Cardiac muscle cell (in vitro differentiated cells and primary cell): ENCODE measurements around the gene LMX1B. TPM values are rescaled to one million over a fixed set of nuclear protein-coding genes. Genes with fewer than 3 reads are reported as not detected.

ENCODE experiments used
- DNase-seq, 2 donors: peaks; one replicate each; pipeline versions ENCODE4 v3.0.0 to v3.0.0-alpha.2; 2010 to 2017; ENCODE audit warnings: low read depth in 1 of 2, low spot score in 1 of 2
- H3K27ac ChIP-seq: fragments of 200-600 bp; sonication (generic); 2 replicates; pipeline ENCODE4 v1.5.1; 2016
- H3K27me3 ChIP-seq: fragments of 200-600 bp; sonication (generic); 2 replicates; pipeline ENCODE4 v1.6.0; 2016; ENCODE audit warnings: control low read depth
- H3K36me3 ChIP-seq: fragments of 200-600 bp; sonication (generic); 2 replicates; pipeline ENCODE4 v1.5.1; 2016; ENCODE audit warnings: control low read depth
- H3K4me1 ChIP-seq: fragments of 200-600 bp; sonication (generic); 2 replicates; pipeline ENCODE4 v1.8.1; 2017; ENCODE audit warnings: low read depth, mild to moderate bottlenecking, mixed run types
- H3K4me3 ChIP-seq: fragments of 200-600 bp; sonication (generic); 2 replicates; pipeline ENCODE4 v1.5.1; 2016; ENCODE audit warnings: mild to moderate bottlenecking
- H3K9me3 ChIP-seq: fragments of 200-600 bp; sonication (generic); 2 replicates; pipeline ENCODE4 v1.5.1; 2017; ENCODE audit warnings: low read depth, mild to moderate bottlenecking, control low read depth
- polyA plus RNA-seq: library from polyadenylated mRNA; unstranded; fragments of >200 nt; fragmentation: Nextera tagmentation; extraction: Ambion mirVana; gene quantifications from 2 replicates; pipeline ENCODE4 v1.2.1, GENCODE V29; 2016
- total RNA-seq: library from RNA; depleted of rRNA; stranded (reverse); fragments of >200 nt; gene quantifications from 2 replicates; pipeline ENCODE4 v1.2.3, GENCODE V29; 2016
- TF ChIP-seq, protein P1 (sequence below): IDR thresholded peaks from 2 replicates; pipeline ENCODE4 v1.5.1; 2012; ENCODE audit warnings: low read depth, mild to moderate bottlenecking, low read length

Gene LMX1B
- total and polyA plus RNA-seq, 2 experiments from 2014 or later: not detected

DNA sequence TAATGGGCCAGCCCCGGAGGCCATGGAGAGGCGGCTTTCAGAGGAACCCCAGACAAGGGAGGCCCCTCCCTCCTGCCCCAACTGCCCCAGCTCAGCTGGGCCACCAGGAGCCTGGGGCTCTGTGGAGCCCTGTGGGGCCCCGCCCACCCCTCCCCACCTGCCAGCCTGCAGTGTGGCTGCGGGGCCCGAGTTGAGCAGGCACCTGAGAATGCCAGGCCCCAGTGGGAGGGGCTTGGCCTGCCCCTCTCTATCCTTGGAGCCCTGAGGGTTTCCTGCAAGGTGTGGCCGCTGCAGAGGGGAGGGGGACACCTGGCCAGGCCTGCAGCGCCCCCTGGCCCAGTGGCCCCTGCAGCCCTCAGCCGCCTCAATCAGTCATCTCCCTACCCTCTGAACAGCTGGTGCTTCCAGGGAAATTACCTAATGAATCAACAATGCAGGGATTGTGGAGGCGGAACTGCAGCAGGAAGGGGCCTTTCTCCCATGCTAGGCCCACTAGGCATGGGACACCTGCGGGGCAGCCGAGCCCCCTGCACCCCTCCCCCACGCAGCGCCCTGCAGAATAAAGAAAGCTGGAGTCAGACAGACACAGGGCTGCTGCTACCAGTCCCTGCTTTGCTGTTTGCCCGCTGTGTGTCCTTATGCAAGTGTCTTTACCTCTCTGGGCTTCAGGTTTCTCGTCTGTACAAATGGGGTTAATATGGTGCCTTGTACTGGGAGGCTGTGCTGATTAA is 48.0 kb downstream of the LMX1B start:
- H3K4me3 ChIP-seq: no peak overlapping the region
- peak in 1 of 2 donors; percentile 18 for DNase-seq
- TF ChIP-seq, protein P1, sequence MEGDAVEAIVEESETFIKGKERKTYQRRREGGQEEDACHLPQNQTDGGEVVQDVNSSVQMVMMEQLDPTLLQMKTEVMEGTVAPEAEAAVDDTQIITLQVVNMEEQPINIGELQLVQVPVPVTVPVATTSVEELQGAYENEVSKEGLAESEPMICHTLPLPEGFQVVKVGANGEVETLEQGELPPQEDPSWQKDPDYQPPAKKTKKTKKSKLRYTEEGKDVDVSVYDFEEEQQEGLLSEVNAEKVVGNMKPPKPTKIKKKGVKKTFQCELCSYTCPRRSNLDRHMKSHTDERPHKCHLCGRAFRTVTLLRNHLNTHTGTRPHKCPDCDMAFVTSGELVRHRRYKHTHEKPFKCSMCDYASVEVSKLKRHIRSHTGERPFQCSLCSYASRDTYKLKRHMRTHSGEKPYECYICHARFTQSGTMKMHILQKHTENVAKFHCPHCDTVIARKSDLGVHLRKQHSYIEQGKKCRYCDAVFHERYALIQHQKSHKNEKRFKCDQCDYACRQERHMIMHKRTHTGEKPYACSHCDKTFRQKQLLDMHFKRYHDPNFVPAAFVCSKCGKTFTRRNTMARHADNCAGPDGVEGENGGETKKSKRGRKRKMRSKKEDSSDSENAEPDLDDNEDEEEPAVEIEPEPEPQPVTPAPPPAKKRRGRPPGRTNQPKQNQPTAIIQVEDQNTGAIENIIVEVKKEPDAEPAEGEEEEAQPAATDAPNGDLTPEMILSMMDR: no peak
- H3K9me3 ChIP-seq: no peaks in the 10 kb centered on the region
- H3K27ac ChIP-seq: no peak overlapping the region
- no peaks in the 10 kb centered on the region for H3K36me3 ChIP-seq
- peaks cover 36% of the 10 kb centered on the region for H3K27me3 ChIP-seq
- H3K4me1 ChIP-seq: peaks cover 12% of the 10 kb centered on the region

DNA sequence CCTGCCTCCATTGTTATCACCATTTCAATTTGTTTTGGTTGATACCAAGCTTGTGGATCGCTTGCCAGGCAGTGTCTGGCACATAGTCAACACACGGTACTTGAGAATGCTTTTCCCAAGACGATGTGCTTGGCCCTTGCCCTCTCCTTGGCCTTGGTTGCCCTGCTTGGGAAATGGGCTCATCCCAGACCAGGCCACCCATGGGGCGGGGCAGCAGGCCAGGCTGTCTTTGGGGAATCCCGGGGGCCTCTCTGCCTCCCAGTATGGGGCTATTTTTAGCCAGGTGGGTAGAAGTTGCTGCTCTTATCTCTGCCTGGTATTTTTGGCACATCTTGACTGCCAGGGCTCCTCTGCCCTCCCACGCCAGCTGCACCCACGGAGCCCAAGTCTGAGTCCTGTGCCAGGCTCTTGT is 49.9 kb downstream of the LMX1B start:
- H3K27ac ChIP-seq: no peak overlapping the region
- peaks cover 34% of the 10 kb centered on the region for H3K27me3 ChIP-seq
- no peaks in the 10 kb centered on the region for H3K9me3 ChIP-seq
- H3K4me3 ChIP-seq: no peak overlapping the region
- DNase-seq: no peak
- TF ChIP-seq, protein P1: no peak
- peaks cover 12% of the 10 kb centered on the region for H3K4me1 ChIP-seq
- H3K36me3 ChIP-seq: no peaks in the 10 kb centered on the region

DNA sequence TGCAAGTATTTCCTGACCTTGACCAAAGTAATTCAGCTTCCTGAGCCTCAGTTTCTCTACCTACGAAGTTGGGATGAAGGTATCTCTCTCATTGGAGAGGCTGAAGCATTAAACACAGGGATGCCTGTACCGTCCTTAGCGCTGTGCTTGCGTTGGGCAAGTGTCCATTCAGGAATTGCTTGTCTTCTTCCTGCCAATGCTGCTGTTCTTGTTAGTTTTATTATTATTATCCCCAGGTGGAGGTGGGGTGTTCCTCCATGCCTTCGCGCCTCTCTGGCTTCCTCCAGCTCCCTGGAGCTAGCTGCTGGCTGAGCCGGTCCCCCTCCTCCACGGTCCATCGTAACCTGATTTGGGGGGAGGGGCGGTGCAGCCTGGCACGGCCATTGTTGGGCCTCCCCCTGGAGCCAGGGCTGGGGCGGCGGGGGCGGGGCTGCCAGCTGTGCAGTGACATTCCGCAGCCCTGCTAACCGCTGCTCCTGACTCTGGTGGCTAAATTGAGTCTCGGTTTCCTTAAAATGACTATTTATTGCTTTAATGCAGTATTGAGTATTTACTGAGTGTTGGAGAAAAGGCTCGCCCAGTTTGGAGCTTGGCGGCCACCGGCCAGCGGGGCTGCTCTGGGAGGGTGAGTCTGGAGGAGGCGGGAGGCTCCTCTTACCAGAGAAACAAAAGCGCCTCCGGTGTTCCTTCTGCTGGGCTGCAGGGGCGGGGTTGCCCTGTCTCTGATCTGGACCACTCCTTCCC is 51.3 kb downstream of the LMX1B start:
- peaks cover 6% of the 10 kb centered on the region for H3K4me1 ChIP-seq
- DNase-seq: peak in 1 of 2 donors; percentile 63
- no peak overlapping the region for H3K27ac ChIP-seq
- H3K4me3 ChIP-seq: no peak overlapping the region
- TF ChIP-seq, protein P1: no peak
- no peaks in the 10 kb centered on the region for H3K36me3 ChIP-seq
- H3K9me3 ChIP-seq: no peaks in the 10 kb centered on the region
- peaks cover 46% of the 10 kb centered on the region for H3K27me3 ChIP-seq

DNA sequence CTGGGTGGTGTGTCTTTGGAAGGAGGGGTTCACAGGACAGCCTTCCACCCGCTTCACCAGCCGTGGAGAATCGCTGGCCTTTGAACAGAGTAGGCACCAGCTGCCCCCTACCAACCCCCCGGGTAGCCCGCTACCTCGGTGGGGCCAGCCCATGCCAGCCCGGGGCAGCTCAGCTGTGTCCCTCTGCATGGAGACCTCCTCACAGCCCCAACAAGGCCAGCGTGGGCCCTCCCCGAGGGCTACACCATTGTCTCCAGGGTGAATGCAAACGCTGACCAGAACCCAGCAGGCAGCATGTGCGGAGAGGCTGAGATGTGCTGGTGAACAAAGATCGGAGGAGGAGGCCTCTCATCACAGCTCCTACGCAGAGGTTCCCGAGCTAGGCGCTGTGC is 51.9 kb downstream of the LMX1B start:
- no peaks in the 10 kb centered on the region for H3K9me3 ChIP-seq
- no peaks in the 10 kb centered on the region for H3K36me3 ChIP-seq
- DNase-seq: no peak
- H3K4me3 ChIP-seq: no peak overlapping the region
- H3K27me3 ChIP-seq: peaks cover 51% of the 10 kb centered on the region
- H3K4me1 ChIP-seq: peaks cover 6% of the 10 kb centered on the region
- TF ChIP-seq, protein P1: no peak
- H3K27ac ChIP-seq: no peak overlapping the region

DNA sequence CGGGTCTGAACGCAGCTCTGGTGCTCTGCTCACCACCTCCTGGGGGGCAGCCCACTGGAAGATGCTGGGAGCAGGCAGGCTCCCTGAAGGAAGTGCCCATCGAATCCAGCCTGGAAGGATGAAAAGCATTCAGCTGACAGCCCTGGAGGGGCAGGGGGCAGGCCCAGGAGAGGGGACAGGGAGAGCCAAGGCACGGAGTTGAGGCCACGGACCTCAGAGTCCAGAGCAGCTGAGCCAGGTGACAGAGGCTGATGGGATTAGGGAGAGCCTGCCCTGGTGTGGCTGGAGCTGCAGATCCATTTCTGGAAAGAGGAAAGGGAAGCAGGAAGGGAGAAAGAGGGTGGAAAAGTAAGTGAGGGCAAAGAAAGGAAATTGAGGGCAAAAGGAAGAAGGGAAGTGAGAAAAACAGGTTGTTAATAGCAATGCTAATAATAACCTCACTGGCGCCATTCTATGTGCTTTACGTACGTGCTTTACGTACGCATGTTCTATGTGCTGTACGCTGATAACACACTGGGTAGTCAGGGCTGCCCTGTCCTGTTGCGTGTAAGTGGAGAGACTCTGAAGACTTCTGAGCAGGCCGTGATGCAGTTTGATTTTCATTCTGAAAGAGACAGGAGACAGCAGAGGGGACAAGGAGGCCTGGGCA is 52.6 kb downstream of the LMX1B start:
- no peak for DNase-seq

More for the DNA sequence above, 52.6 kb downstream of the LMX1B start:
- H3K4me1 ChIP-seq: peaks cover 6% of the 10 kb centered on the region
- TF ChIP-seq, protein P1: no peak
- no peak overlapping the region for H3K27ac ChIP-seq
- no peak overlapping the region for H3K4me3 ChIP-seq
- peaks cover 56% of the 10 kb centered on the region for H3K27me3 ChIP-seq
- no peaks in the 10 kb centered on the region for H3K36me3 ChIP-seq
- H3K9me3 ChIP-seq: no peaks in the 10 kb centered on the region
